ENCODE measurements around the gene NRP2. TPM values are rescaled to one million over a fixed set of nuclear protein-coding genes. Genes with fewer than 3 reads are reported as not detected.

The NRP2 gene
- total RNA-seq, 1 donor from 2014 or later, result 90.3 TPM

GRCh38 chr2:205749078-205749477 is 66.8 kb downstream of the NRP2 start:
- DNase-seq (ENCODE audit: low read depth, low spot score), result no peak
- Mint-ChIP-seq H3K4me1 (peaks cover 16% of the 10 kb centered on the region), H3K27me3 (ENCODE audit: low read depth) (no peaks in the 10 kb centered on the region), H3K27ac (ENCODE audit: unreplicated experiment) (peak overlapping the region; percentile 35), H3K4me3 (no peak overlapping the region), H3K36me3 (ENCODE audit: low read depth) (peaks cover 32% of the 10 kb centered on the region), H3K9me3 (no peaks in the 10 kb centered on the region)
- TF ChIP-seq CTCF (conservative IDR thresholded peaks at IDR 0.05), result no peak

- Mint-ChIP-seq H3K27ac (ENCODE audit: unreplicated experiment) (no peak overlapping the region), H3K4me1 (peaks cover 33% of the 10 kb centered on the region), H3K27me3 (ENCODE audit: low read depth) (no peaks in the 10 kb centered on the region), H3K4me3 (no peak overlapping the region), H3K36me3 (ENCODE audit: low read depth) (peaks cover 34% of the 10 kb centered on the region), H3K9me3 (no peaks in the 10 kb centered on the region)
- no peak for DNase-seq (ENCODE audit: low read depth, low spot score)
- TF ChIP-seq CTCF (conservative IDR thresholded peaks at IDR 0.05), result no peak
Measured at GRCh38 chr2:205750797-205751196, 68.5 kb downstream of the NRP2 start.

GRCh38 chr2:205751569-205752031 is 69.3 kb downstream of the NRP2 start:
- Mint-ChIP-seq H3K9me3 (no peaks in the 10 kb centered on the region), H3K4me1 (peaks cover 36% of the 10 kb centered on the region), H3K27ac (ENCODE audit: unreplicated experiment) (no peak overlapping the region), H3K36me3 (ENCODE audit: low read depth) (peaks cover 34% of the 10 kb centered on the region), H3K27me3 (ENCODE audit: low read depth) (no peaks in the 10 kb centered on the region), H3K4me3 (no peak overlapping the region)
- TF ChIP-seq CTCF (conservative IDR thresholded peaks at IDR 0.05), result no peak
- DNase-seq (ENCODE audit: low read depth, low spot score), result no peak

GRCh38 chr2:205752296-205752820 is 70.1 kb downstream of the NRP2 start:
- H3K4me1 Mint-ChIP-seq, result peaks cover 40% of the 10 kb centered on the region

GRCh38 chr2:205752924-205753323 is 70.6 kb downstream of the NRP2 start:
- Mint-ChIP-seq H3K9me3 (no peaks in the 10 kb centered on the region), H3K4me3 (no peak overlapping the region), H3K4me1 (peaks cover 40% of the 10 kb centered on the region), H3K27me3 (ENCODE audit: low read depth) (no peaks in the 10 kb centered on the region), H3K27ac (ENCODE audit: unreplicated experiment) (no peak overlapping the region), H3K36me3 (ENCODE audit: low read depth) (peaks cover 42% of the 10 kb centered on the region)
- DNase-seq (ENCODE audit: low read depth, low spot score), result no peak
- TF ChIP-seq CTCF (conservative IDR thresholded peaks at IDR 0.05), result no peak

More at GRCh38 chr2:205752296-205752820, 70.1 kb downstream of the NRP2 start:
- no peak overlapping the region for H3K27ac Mint-ChIP-seq (ENCODE audit: unreplicated experiment)
- H3K36me3 Mint-ChIP-seq (ENCODE audit: low read depth), result peaks cover 39% of the 10 kb centered on the region
- no peak overlapping the region for H3K4me3 Mint-ChIP-seq
- no peaks in the 10 kb centered on the region for H3K27me3 Mint-ChIP-seq (ENCODE audit: low read depth)
- no peaks in the 10 kb centered on the region for H3K9me3 Mint-ChIP-seq
- no peak for TF ChIP-seq CTCF (conservative IDR thresholded peaks at IDR 0.05)
- DNase-seq (ENCODE audit: low read depth, low spot score), result no peak

Measured in neural crest cell (in vitro differentiated cells).